Neutrophil (primary cell): Measurements from ENCODE around the gene MAOB.

Experiments
- H3K27ac ChIP-seq: fragments of 200-600 bp; sonication (generic); 2 replicates; pipeline ENCODE4 v1.5.1; 2016; ENCODE audit warnings: mild to moderate bottlenecking, moderate library complexity
- H3K27me3 ChIP-seq: fragments of 200-600 bp; sonication (generic); 2 replicates; pipeline ENCODE4 v1.6.0; 2016; ENCODE audit warnings: mild to moderate bottlenecking
- H3K36me3 ChIP-seq: fragments of 200-600 bp; sonication (generic); 2 replicates; pipeline ENCODE4 v1.5.1; 2017
- H3K4me1 ChIP-seq, 2 experiments: fragments of 200-600 bp in 1 of 2; sonication (generic) in 1 of 2; 1 replicate in 1 of 2; 2 replicates in 1 of 2; pipeline versions ENCODE4 v1.5.1 to v1.6.1; 2013 to 2016; ENCODE audit warnings: low read depth in 1 of 2, low read length in 1 of 2, mild to moderate bottlenecking in 1 of 2, moderate library complexity in 1 of 2; ENCODE audit not compliant: control insufficient read depth in 1 of 2, insufficient read depth in 1 of 2
- H3K4me3 ChIP-seq, 2 experiments: fragments of 200-600 bp in 1 of 2; sonication (generic) in 1 of 2; 1 replicate in 1 of 2; 2 replicates in 1 of 2; pipeline ENCODE4 v1.5.1; 2013 to 2016; ENCODE audit warnings: low read depth in 1 of 2, low read length in 1 of 2, mild to moderate bottlenecking in 1 of 2, moderate library complexity in 1 of 2
- H3K9me3 ChIP-seq: fragments of 200-600 bp; sonication (generic); 2 replicates; pipeline ENCODE4 v1.5.1; 2016
- CTCF ChIP-seq: fragments of 200-600 bp; sonication (generic); IDR thresholded peaks from 2 replicates; pipeline ENCODE4 v1.5.1; 2016; ENCODE audit warnings: antibody characterized with exemption

The MAOB gene

GRCh38 chrX:43868791-43869190, 13.5 kb downstream of the MAOB start:
- no peak for TF ChIP-seq CTCF
- H3K4me1 ChIP-seq = no peaks in the 10 kb centered on the region
- H3K4me3 ChIP-seq = no peak overlapping the region
- no peaks in the 10 kb centered on the region for H3K36me3 ChIP-seq
- H3K9me3 ChIP-seq = no peaks in the 10 kb centered on the region
- H3K27ac ChIP-seq = no peak overlapping the region
- H3K27me3 ChIP-seq = no peaks in the 10 kb centered on the region

GRCh38 chrX:43866423-43866822, 15.8 kb downstream of the MAOB start:
- no peak for TF ChIP-seq CTCF
- H3K27ac ChIP-seq = no peak overlapping the region
- H3K9me3 ChIP-seq = no peaks in the 10 kb centered on the region

GRCh38 chrX:43865791-43866190, 16.5 kb downstream of the MAOB start:
- Histone ChIP-seq H3K9me3 (no peaks in the 10 kb centered on the region), H3K27ac (no peak overlapping the region), H3K36me3 (no peaks in the 10 kb centered on the region), H3K4me1 (no peaks in the 10 kb centered on the region), H3K27me3 (no peaks in the 10 kb centered on the region), H3K4me3 (no peak overlapping the region)
- no peak for TF ChIP-seq CTCF

More at GRCh38 chrX:43866423-43866822, 15.8 kb downstream of the MAOB start:
- H3K36me3 ChIP-seq = no peaks in the 10 kb centered on the region
- H3K27me3 ChIP-seq = no peaks in the 10 kb centered on the region
- no peak overlapping the region for H3K4me3 ChIP-seq
- H3K4me1 ChIP-seq = no peaks in the 10 kb centered on the region

GRCh38 chrX:43862434-43862833, 19.8 kb downstream of the MAOB start:
- Histone ChIP-seq H3K9me3 (no peaks in the 10 kb centered on the region), H3K27me3 (no peaks in the 10 kb centered on the region), H3K4me1 (no peaks in the 10 kb centered on the region), H3K4me3 (no peak overlapping the region), H3K27ac (no peak overlapping the region), H3K36me3 (no peaks in the 10 kb centered on the region)
- TF ChIP-seq CTCF = no peak

- H3K4me1 ChIP-seq = no peaks in the 10 kb centered on the region
Measured at GRCh38 chrX:43861750-43862149, 20.5 kb downstream of the MAOB start.

More at GRCh38 chrX:43861750-43862149, 20.5 kb downstream of the MAOB start:
- Histone ChIP-seq H3K36me3 (no peaks in the 10 kb centered on the region), H3K27ac (no peak overlapping the region), H3K4me3 (no peak overlapping the region), H3K27me3 (no peaks in the 10 kb centered on the region), H3K9me3 (no peaks in the 10 kb centered on the region)
- no peak for TF ChIP-seq CTCF
